GM12892 (cell line): ENCODE measurements around the gene SRP68.

ENCODE experiments used
- DNase-seq: peaks from one replicate; pipeline ENCODE4 v3.0.0; 2011; ENCODE audit not compliant: insufficient read length
- FAIRE-seq: peaks from 2 replicates; lab custom pipeline; 2011; peaks lifted over from hg19 to GRCh38; lab: Jason Lieb, UNC
- POLR2A ChIP-seq: IDR thresholded peaks from 2 replicates; pipeline ENCODE4 v1.6.1; 2011; ENCODE audit warnings: low read depth, low read length, control low read depth
- POLR2AphosphoS5 ChIP-seq: IDR thresholded peaks from 2 replicates; pipeline ENCODE4 v1.6.1; 2011; ENCODE audit warnings: low read depth, low read length, control low read depth
- TAF1 ChIP-seq: IDR thresholded peaks from 2 replicates; pipeline ENCODE4 v1.6.1; 2011; ENCODE audit warnings: low read depth, mild to moderate bottlenecking, control low read depth, low read length, borderline replicate concordance

The SRP68 gene

DNA sequence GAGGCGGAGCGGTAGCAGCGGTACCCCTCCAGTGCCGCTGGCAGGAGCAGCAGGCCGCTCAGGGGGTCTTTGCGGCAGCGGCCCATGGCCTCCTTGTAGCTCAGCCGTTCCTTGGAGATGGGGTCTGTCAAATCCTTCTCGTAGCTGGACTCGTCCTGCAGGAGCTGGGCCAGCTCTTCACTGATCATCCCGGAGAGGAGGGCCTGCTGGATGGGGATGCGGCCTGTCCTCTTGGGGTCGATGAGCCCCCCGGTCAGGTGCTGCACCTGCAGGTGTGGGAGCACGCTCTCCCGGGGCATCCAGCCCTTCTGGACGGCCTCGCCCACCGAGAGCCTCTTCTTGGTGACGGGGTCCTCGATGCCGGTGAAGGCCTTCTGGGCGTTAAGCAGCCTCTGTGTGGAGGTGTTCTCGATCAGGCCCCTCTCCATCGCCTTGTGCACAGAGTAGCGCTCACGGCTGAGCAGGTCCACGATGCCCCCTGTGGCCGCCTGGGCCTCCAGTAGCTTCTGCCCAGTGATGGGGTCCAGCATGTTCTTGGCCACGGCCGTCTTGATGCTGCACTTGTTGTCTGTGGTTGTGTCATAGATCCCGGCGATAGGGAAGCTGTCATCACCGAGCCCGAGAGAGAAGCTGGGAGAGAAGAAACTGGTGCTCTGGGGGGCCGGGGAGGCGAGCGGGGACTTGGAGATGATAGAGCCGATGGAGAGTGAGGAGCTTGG lies 65.0 kb downstream of the SRP68 start:
- TF ChIP-seq TAF1 = no peak
- no peak for DNase-seq
- FAIRE-seq = no peak

DNA sequence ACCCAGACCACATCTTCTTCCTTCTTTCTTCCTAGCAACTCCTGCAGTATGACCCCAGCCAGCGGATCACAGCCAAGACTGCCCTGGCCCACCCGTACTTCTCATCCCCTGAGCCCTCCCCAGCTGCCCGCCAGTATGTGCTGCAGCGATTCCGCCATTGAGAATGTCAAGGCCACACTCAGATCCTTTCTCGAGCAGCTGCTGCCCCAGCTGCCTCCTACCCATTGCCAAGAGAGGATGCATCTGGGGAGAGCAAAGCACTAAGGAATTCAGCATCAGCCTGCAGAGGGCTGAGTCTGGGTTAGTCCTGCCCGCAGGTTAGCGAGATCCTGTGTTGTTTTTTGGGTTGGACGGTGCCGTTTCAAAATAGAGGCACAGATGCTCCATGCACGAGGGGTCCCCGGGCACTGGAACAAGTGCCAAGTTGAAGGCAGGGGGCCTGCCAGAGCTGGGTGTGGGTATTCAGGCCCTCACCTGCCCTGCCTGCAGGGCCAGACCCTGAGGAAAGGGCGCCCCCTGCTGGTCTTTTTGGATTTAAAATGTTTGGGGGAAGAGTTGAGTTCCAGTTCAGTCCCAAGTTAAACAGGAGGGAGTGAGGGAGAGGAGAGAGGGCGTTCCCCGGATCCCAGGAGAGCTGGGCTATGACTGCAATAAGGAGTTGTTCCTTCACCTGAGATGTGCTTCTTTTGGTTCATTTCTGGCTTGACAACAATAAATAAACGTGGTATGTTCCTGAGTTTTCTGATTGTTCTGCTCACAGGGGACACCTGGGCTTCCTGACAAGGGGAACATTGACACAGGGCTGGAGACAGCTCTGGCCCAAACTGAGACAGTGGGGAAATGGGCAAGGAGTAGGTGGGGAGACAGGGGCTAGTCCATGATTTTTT lies 66.8 kb downstream of the SRP68 start:
- TF ChIP-seq POLR2AphosphoS5 = no peak
- TF ChIP-seq POLR2A = no peak
- no peak for TF ChIP-seq TAF1
- FAIRE-seq (peak; percentile 93), DNase-seq (peak; percentile 76)

DNA sequence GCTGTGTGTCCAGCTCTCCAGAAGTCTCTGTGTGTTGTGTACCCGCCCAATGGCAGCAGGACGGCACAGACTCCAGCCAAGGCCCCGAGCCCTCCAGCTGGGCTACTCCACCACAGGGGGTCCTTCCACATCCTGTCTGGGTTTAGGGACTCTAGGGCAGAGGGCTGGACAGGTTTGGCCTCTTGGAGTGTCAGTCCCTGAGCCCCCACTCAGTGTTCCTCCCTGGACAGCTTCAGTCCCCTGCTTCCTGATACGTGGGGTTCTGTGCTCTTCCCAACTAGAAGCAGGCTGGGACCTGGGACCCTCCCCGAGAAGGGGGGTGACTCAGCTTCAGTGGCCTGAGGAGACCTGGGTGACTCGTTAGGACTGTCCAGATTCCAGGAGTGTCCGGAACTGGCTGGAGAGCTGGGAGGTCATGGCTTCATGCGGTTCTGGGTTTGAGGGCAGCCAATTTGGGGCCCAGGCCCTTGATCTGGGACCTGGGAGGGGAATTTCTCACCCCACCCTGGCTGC lies 67.5 kb downstream of the SRP68 start:
- no peak for FAIRE-seq
- no peak for DNase-seq

DNA sequence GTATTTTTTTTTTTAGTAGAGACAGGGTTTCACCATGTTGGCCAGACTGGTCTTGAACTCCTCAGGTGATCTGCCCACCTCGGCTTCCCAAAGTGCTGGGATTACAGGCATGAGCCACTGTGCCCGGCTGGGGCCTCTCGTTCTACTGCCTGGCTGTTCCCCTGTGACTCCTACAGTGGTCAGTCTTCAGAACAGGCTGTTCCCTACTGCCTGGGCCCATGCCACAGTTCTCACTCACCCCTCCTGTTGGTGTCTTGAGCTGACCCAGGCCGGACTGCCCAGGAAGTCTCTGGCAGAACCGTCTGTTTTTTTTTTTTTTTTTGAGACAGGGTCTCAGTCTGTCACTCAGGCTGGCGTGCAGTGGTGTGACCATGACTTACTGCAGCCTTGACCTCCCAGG lies 68.4 kb downstream of the SRP68 start:
- DNase-seq = no peak
- TF ChIP-seq TAF1 (no peak), POLR2A (no peak), POLR2AphosphoS5 (no peak)
- no peak for FAIRE-seq

More for the DNA sequence above, 67.5 kb downstream of the SRP68 start:
- TF ChIP-seq POLR2A (no peak), TAF1 (no peak), POLR2AphosphoS5 (no peak)

DNA sequence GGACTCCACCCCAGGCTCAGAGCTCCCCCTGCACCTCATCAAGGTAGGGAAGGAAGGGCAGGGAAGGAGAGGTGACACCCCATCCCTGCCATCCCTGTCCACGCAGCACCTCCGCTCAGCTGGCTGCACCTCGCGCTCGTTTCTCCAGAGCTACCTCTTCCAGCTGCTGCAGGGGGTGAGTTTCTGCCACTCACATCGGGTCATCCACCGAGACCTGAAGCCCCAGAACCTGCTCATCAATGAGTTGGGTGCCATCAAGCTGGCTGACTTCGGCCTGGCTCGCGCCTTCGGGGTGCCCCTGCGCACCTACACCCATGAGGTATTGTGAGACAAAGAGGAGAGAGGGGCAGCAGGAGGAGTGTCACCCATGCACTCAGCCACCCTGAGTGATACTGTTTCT lies 70.2 kb downstream of the SRP68 start:
- TF ChIP-seq POLR2AphosphoS5 = no peak
- no peak for TF ChIP-seq POLR2A
- no peak for TF ChIP-seq TAF1
- no peak for FAIRE-seq
- no peak for DNase-seq

DNA sequence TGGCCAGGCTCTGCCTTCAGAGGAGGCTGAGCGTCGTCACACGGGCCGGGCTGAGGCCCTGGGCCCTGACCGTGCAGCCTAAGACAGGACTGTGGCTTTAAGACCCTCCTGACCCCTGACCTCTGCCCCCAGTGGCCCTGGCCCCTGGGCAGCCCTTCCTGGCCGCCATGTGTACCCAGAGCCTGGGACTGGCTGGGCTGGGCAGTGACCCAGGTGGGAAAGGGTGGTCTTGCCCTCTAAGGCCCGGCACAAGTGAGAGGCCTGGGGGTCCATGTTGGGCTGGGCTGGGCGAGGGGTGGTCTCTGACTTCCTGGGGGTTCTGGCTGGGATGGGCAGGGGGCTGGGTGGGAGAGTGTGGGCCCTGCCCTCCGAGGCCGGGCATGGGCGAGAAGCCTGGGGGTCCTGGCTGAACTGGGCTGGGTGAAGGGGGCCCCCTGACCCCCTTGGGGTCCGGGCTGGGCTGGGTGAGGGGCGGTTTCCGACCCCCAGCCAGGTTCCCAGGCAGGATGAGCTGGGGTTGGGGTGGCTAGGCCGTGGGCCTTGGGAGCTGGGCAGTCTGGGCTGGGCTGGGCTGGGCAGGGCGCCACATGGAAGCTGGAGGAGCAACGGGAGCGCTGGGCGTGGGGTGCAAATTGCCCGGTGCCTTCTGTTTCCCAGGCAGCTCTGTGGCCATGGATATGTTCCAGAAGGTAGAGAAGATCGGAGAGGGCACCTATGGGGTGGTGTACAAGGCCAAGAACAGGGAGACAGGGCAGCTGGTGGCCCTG lies 71.4 kb downstream of the SRP68 start, which contains the start of gene CDK3:
Gene CDK3 (plus strand): TSS at position 101 of the 767 bp plus-strand sequence. CDS start 571 bp downstream, at position 672.
- peak; percentile 25 for DNase-seq
- TF ChIP-seq TAF1 (no peak), POLR2A (no peak), POLR2AphosphoS5 (no peak)
- no peak for FAIRE-seq

DNA sequence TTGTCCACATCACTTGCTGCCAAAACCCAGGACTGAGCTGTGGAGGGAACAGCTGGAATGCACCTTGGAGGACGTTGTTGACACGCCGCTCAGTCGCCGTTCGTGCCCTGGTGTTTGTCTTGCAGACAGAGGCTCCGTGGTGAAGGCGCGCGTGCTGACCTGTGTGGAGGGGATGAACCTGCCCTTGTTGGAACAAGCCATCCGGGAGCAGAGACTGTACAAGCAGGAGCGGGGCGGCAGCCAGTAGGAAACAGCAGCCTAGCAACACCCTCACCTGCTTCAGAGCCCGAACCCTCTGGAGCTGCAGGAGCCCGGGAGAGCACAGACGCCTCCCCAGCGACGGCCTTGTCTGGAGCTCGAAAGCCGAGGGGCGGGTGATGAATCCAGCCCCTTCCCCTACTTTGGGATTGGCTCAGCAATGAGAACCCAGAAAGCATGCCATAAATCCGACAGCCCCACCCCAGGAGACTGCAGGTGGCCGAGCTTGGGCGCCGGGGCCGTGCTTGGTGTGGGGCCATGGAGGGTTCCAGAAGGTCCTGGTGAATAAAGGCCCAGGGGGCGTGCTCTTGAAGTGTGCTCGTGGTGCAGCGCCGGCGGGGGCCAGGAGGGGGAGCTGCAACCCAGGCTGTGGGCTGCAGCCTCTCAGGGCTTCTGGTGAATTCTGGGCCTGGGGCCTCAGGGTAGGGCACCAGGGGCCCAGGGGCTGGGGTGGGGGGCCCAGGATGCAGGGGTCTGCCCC lies 72.1 kb downstream of the SRP68 start:
- TF ChIP-seq POLR2AphosphoS5 (no peak), TAF1 (no peak), POLR2A (no peak)
- peak; percentile 85 for DNase-seq
- FAIRE-seq = no peak

DNA sequence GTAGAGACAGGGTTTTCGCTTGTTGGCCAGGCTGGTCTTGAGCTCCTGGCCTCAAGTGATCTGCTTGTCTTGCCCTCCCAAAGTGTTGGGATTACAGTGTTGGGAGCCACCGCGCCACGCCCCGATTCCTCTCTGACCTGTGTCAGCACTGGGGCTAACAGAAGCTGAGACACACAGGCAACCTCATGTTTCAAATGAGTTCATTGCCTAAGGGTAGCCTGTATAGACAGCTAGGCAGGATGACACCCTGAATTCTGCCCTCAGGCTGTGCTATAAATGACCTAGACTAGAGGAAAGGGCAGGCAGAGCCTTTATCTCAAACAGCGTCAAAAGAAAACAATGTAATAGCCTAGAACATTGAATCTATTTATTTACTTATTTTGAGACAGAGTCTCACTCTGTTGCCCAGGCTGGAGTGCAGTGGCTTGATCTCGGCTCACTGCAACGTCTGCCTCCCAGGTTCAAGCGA lies 74.0 kb downstream of the SRP68 start:
- DNase-seq (no peak), FAIRE-seq (no peak)
- TF ChIP-seq POLR2AphosphoS5 (no peak), POLR2A (no peak)

DNA sequence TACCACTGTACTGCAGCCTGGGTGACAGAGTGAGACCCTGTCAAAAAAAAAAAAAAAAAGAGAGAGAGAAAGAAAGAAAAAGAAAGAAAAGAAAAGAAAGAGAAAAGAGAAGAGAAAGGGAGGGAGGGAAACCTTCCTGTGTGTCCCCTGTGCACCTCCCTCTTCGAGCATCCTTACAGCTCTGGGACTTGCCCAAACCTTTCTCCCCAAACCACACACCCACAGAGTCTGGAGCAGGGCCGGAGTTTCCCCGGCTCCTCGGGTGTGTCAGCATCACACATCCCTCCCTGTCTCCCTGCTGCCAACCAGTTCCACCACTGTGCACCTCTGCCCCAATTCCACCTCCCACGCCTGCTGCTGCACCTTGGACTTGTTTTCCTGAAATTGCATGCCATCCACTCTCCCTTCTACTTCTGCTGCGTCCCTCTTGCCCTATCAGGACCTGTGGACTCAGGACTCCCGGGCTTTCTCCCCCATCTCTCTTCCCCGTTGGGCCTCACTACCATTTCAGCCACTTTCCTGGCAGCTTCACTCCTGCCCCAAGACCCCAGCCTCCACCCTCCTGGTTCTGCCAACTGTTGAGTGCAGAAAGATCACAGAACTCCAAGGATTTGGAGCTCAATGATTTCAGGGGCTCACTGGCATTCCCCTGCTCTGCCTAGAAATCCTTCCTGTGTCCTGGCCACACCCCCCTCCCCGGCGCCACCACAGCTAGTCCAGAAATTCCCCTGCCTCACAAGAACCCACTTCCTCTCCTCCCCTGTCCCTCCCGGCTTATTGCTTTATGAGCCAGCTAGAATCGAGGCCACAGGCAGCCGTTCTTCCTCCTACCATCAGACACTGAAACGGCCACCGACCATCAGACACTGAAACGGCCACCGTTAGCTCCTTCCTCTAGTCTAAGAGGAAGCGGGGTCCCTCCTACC lies 75.4 kb downstream of the SRP68 start:
- TF ChIP-seq POLR2AphosphoS5 = no peak; the same call in 1 of the 2 replicates
- TF ChIP-seq POLR2A = 0 out of 2 replicates have a peak, but pooled peaks have one; percentile 58

More for the DNA sequence above, 75.4 kb downstream of the SRP68 start:
- DNase-seq = no peak
- FAIRE-seq = peak; percentile 90
